ENCODE measurements around the gene ZYX. TPM values are rescaled to one million over a fixed set of nuclear protein-coding genes. Genes with fewer than 3 reads are reported as not detected.
A peak's percentile ranks its signal among the peaks of the same experiment; 100 is the strongest.

ZYX gene
- total RNA-seq, 6 donors from 2014 or later: 44.6 to 345 (median 222) TPM

DNA sequence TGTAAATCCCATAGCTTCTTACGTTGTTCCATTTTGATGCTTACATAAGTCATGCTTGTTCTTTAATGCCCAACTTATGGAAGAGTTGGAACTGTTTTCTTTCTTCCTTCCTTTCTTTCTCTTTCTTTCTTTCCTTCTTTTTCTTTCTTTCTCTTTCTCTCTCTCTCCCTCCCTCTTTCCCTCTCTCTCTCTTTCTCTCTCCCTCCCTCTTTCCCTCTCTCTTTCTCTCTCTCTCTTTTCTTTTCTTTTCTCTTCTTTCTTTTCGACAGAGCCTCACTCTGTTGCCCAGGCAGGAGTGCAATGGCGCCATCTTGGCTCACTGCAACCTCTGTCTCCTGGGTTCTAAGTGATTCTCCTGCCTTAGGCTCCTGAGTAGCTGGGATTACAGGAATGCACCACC, 37.5 kb upstream of the ZYX start:
- Histone ChIP-seq H3K9me3 (no peaks in the 10 kb centered on the region), H3K4me3 (no peak overlapping the region), H3K27me3 (no peaks in the 10 kb centered on the region), H3K36me3 (no peaks in the 10 kb centered on the region), H3K4me1 (peaks cover 0 to 11% (median 6%) of the 10 kb centered on the region in 4 donors), H3K27ac (no peak overlapping the region)
- DNase-seq (no peak), ATAC-seq (ENCODE audit: low FRiP score in 2 of 2) (no peak)
- WGBS, 2 donors: 60 to 93% methylated on average over 3 of the region's 3 CpGs
- TF ChIP-seq POLR2AphosphoS5 (IDR thresholded peaks at IDR 0.05): no peak
- TF ChIP-seq, protein P1, sequence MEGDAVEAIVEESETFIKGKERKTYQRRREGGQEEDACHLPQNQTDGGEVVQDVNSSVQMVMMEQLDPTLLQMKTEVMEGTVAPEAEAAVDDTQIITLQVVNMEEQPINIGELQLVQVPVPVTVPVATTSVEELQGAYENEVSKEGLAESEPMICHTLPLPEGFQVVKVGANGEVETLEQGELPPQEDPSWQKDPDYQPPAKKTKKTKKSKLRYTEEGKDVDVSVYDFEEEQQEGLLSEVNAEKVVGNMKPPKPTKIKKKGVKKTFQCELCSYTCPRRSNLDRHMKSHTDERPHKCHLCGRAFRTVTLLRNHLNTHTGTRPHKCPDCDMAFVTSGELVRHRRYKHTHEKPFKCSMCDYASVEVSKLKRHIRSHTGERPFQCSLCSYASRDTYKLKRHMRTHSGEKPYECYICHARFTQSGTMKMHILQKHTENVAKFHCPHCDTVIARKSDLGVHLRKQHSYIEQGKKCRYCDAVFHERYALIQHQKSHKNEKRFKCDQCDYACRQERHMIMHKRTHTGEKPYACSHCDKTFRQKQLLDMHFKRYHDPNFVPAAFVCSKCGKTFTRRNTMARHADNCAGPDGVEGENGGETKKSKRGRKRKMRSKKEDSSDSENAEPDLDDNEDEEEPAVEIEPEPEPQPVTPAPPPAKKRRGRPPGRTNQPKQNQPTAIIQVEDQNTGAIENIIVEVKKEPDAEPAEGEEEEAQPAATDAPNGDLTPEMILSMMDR (IDR thresholded peaks at IDR 0.05): no peak
- TF ChIP-seq POLR2A (IDR thresholded peaks at IDR 0.05): no peak
- TF ChIP-seq EP300 (IDR thresholded peaks at IDR 0.05): no peak

GRCh38 chr7:143345428-143345900, 35.7 kb upstream of the ZYX start:
- no peaks in the 10 kb centered on the region for H3K27me3 ChIP-seq
- WGBS, 2 donors: 6 to 9% methylated on average over 28 to 34 of the region's 35 CpGs
- H3K4me1 ChIP-seq: peaks cover 0 to 11% (median 6%) of the 10 kb centered on the region in 4 donors
- no peak overlapping the region for H3K27ac ChIP-seq
- no peaks in the 10 kb centered on the region for H3K9me3 ChIP-seq
- peak overlapping the region in 2 of 4 donors; percentile 26 for H3K4me3 ChIP-seq
- TF ChIP-seq, protein P1 (IDR thresholded peaks at IDR 0.05): peak; percentile 35 to 60 (median 48)
- no peak for TF ChIP-seq POLR2A (IDR thresholded peaks at IDR 0.05)
- H3K36me3 ChIP-seq: no peaks in the 10 kb centered on the region
- DNase-seq: peak; percentile 75 to 90
- peak; percentile 77 to 83 for ATAC-seq (ENCODE audit: low FRiP score in 2 of 2)

DNA sequence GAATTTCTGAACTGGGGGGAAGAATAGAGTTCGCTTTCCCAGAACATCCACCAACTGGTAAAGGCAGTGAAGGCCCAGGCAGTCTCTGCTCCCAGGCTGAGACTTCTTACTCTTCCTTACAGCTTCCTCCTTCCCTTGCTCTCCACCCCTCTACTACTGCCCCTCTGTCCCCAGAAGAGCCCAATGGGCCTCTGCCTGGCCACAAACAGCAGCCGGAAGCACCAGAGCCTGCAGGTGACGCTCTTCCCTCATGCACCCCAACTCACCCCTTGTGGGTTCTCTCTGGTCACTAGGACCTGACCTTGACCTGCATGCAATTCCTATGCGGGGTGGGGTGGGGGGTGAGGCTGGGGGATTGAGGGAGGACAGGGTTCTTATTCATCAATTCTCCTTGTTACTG, 35.1 kb upstream of the ZYX start:
- no peak for ATAC-seq (ENCODE audit: low FRiP score in 2 of 2)
- Histone ChIP-seq H3K27me3 (no peaks in the 10 kb centered on the region), H3K36me3 (no peaks in the 10 kb centered on the region), H3K9me3 (no peaks in the 10 kb centered on the region), H3K4me3 (no peak overlapping the region), H3K4me1 (peaks cover 0 to 11% (median 6%) of the 10 kb centered on the region in 4 donors), H3K27ac (no peak overlapping the region)
- no peak for DNase-seq
- TF ChIP-seq EP300 (IDR thresholded peaks at IDR 0.05): no peak
- no peak for TF ChIP-seq POLR2A (IDR thresholded peaks at IDR 0.05)
- whole genome bisulfite sequencing, 2 donors: 84 to 90% methylated on average over 4 of the region's 4 CpGs

GRCh38 chr7:143347950-143348349, 33.2 kb upstream of the ZYX start:
- Histone ChIP-seq H3K4me1 (peaks cover 0 to 11% (median 6%) of the 10 kb centered on the region in 4 donors), H3K27me3 (no peaks in the 10 kb centered on the region), H3K4me3 (no peak overlapping the region), H3K27ac (no peak overlapping the region), H3K36me3 (no peaks in the 10 kb centered on the region), H3K9me3 (no peaks in the 10 kb centered on the region)
- no peak for TF ChIP-seq POLR2AphosphoS5 (IDR thresholded peaks at IDR 0.05)
- no peak for TF ChIP-seq POLR2A (IDR thresholded peaks at IDR 0.05)
- TF ChIP-seq EP300 (IDR thresholded peaks at IDR 0.05): no peak
- TF ChIP-seq, protein P1 (IDR thresholded peaks at IDR 0.05): no peak
- 59 to 62% methylated on average over 5 of the region's 5 CpGs for WGBS, 2 donors
- ATAC-seq (ENCODE audit: low FRiP score in 2 of 2): no peak
- no peak for DNase-seq

DNA sequence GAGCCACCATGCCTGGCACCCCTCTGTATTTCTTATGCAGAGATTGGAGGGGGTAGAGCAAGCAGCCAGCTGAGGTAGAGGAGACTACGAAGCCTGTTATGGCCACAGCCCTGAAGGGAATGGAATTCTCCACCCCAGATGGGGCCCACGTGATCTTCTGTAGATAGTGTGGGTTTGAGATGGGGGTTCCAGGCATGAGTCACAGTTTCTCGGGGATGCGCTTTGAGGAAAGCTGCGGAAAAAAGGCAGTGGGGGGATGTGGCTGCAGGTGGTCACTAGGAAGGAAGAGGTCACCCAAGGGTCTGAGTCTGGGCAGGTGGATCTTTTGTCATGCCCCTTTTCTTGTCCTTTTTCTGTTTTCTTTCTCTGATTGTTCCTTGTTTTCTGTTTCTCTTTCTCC, 30.1 kb upstream of the ZYX start:
- Histone ChIP-seq H3K4me1 (no peaks in the 10 kb centered on the region), H3K27me3 (no peaks in the 10 kb centered on the region), H3K9me3 (no peaks in the 10 kb centered on the region), H3K27ac (no peak overlapping the region), H3K4me3 (no peak overlapping the region), H3K36me3 (no peaks in the 10 kb centered on the region)
- TF ChIP-seq EP300 (IDR thresholded peaks at IDR 0.05) (no peak), POLR2A (IDR thresholded peaks at IDR 0.05) (no peak), POLR2AphosphoS5 (IDR thresholded peaks at IDR 0.05) (no peak)
- TF ChIP-seq, protein P1 (IDR thresholded peaks at IDR 0.05): no peak
- DNase-seq (no peak), ATAC-seq (ENCODE audit: low FRiP score in 2 of 2) (no peak)
- 67 to 68% methylated on average over 5 of the region's 5 CpGs for WGBS, 2 donors
